H1 (cell line): ENCODE data around the gene COL28A1. TPM values are rescaled to one million over a fixed set of nuclear protein-coding genes. Genes with fewer than 3 reads are reported as not detected.

ENCODE experiments used
- CTCF ChIA-PET: fragments of 300-600 bp; sonication (Branson Sonifier 250); formaldehyde crosslinking; loops from one replicate; lab custom pipeline; 2021; ENCODE audit not compliant: partially characterized antibody; lab: Charles Lee
- POLR2A ChIA-PET: fragments of 300-600 bp; sonication (Branson Sonifier 250); formaldehyde crosslinking; loops from one replicate; lab custom pipeline; 2021; ENCODE audit warnings: inconsistent platforms; ENCODE audit not compliant: partially characterized antibody; lab: Charles Lee
- DNase-seq, 2 experiments: peaks; one replicate each; pipeline versions ENCODE4 v3.0.0 to v3.0.0-alpha.2; 2010 to 2022; ENCODE audit warnings: low spot score in 2 of 2, low read depth in 1 of 2, mixed read lengths in 1 of 2
- FAIRE-seq: peaks from 2 replicates; lab custom pipeline; 2011; peaks lifted over from hg19 to GRCh38; lab: Jason Lieb, UNC
- H2AFZ ChIP-seq: 2 replicates; pipeline ENCODE4 v1.8.1; 2012; ENCODE audit warnings: low read length, inconsistent platforms
- H2AK5ac ChIP-seq: 2 replicates; pipeline ENCODE4 v1.6.1; 2013; ENCODE audit warnings: low read depth, low read length
- H2BK120ac ChIP-seq: replicated peaks from 2 replicates; pipeline ENCODE3; 2013; ENCODE audit warnings: low read depth, low read length, inconsistent platforms
- H2BK12ac ChIP-seq: 2 replicates; pipeline ENCODE4 v1.6.1; 2013; ENCODE audit warnings: low read depth, low read length
- H2BK15ac ChIP-seq: 2 replicates; pipeline ENCODE4 v1.6.1; 2013; ENCODE audit warnings: low read length
- H2BK20ac ChIP-seq: 2 replicates; pipeline ENCODE4 v1.6.1; 2013; ENCODE audit warnings: low read length
- H2BK5ac ChIP-seq: 2 replicates; pipeline ENCODE4 v1.6.1; 2013; ENCODE audit warnings: low read depth, low read length
- H3K14ac ChIP-seq: 2 replicates; pipeline ENCODE4 v1.6.1; 2013; ENCODE audit warnings: inconsistent platforms; ENCODE audit not compliant: insufficient read length
- H3K18ac ChIP-seq: 2 replicates; pipeline ENCODE4 v1.6.1; 2013; ENCODE audit warnings: low read length; ENCODE audit errors: extremely low read depth
- H3K23ac ChIP-seq: 2 replicates; pipeline ENCODE4 v1.6.1; 2013; ENCODE audit warnings: inconsistent platforms; ENCODE audit not compliant: insufficient read length
- H3K23me2 ChIP-seq: 2 replicates; pipeline ENCODE4 v1.6.1; 2013; ENCODE audit warnings: low read depth, low read length
- H3K27ac ChIP-seq: 2 replicates; pipeline ENCODE4 v1.6.1; 2011; ENCODE audit warnings: low read depth, low read length, inconsistent platforms
- H3K27me3 ChIP-seq, 4 experiments: replicated peaks in 1 of 4; 1 replicate in 1 of 4; 2 replicates in 3 of 4; pipeline versions ENCODE4 v1.6.1 to v1.8.1; 2011 to 2013; ENCODE audit warnings: low read length in 3 of 4, mild to moderate bottlenecking in 3 of 4, inconsistent platforms in 2 of 4, mixed read lengths in 2 of 4, moderate library complexity in 1 of 4; ENCODE audit not compliant: control insufficient read depth in 3 of 4, insufficient read depth in 3 of 4; ENCODE audit errors: extremely low read depth in 1 of 4
- H3K36me3 ChIP-seq, 4 experiments: 2 replicates each; pipeline versions ENCODE4 v1.6.1 to v1.8.1; 2011 to 2013; ENCODE audit warnings: mild to moderate bottlenecking in 4 of 4, low read length in 3 of 4, moderate library complexity in 2 of 4, control low read depth in 1 of 4, inconsistent platforms in 1 of 4; ENCODE audit not compliant: insufficient read depth in 4 of 4, control insufficient read depth in 2 of 4
- H3K4ac ChIP-seq: replicated peaks from 2 replicates; pipeline ENCODE3; 2013; ENCODE audit warnings: low read length, low read depth, mixed read lengths, inconsistent platforms; ENCODE audit not compliant: insufficient read length
- H3K4me1 ChIP-seq, 4 experiments: replicated peaks in 1 of 4; 1 replicate in 1 of 4; 2 replicates in 3 of 4; pipeline versions ENCODE4 v1.6.1 to v1.8.1; 2011 to 2013; ENCODE audit warnings: low read length in 3 of 4, inconsistent platforms in 2 of 4, mixed read lengths in 1 of 4; ENCODE audit not compliant: insufficient read depth in 4 of 4, control insufficient read depth in 3 of 4
- H3K4me2 ChIP-seq, 2 experiments: 2 replicates each; pipeline versions ENCODE4 v1.6.1 to v1.8.1; 2011 to 2013; ENCODE audit warnings: low read depth in 2 of 2, low read length in 2 of 2, control low read depth in 1 of 2, inconsistent platforms in 1 of 2, mild to moderate bottlenecking in 1 of 2; ENCODE audit not compliant: insufficient read depth in 1 of 2
- H3K4me3 ChIP-seq, 4 experiments: fragments of 200-600, 300-600 bp in 1 of 4; sonication (generic), shearing (Covaris generic), sonication (Bioruptor Twin) in 1 of 4; 2 replicates each; pipeline versions ENCODE4 v1.5.1 to v1.8.1; 2011 to 2016; ENCODE audit warnings: low read length in 4 of 4, low read depth in 3 of 4, control low read depth in 2 of 4, inconsistent platforms in 2 of 4, mild to moderate bottlenecking in 2 of 4, mixed read lengths in 1 of 4, moderate library complexity in 1 of 4; ENCODE audit not compliant: insufficient read depth in 2 of 4; ENCODE audit errors: extremely low read depth in 1 of 4
- H3K56ac ChIP-seq: replicated peaks from 2 replicates; pipeline ENCODE3; 2013; ENCODE audit warnings: low read depth, mild to moderate bottlenecking, mixed read lengths, low read length, inconsistent platforms; ENCODE audit not compliant: insufficient read length
- H3K79me1 ChIP-seq: 2 replicates; pipeline ENCODE4 v1.6.1; 2013; ENCODE audit warnings: low read depth, low read length, control low read depth
- H3K79me2 ChIP-seq, 2 experiments: 2 replicates each; pipeline versions ENCODE4 v1.6.1 to v1.8.1; 2012 to 2013; ENCODE audit warnings: low read length in 2 of 2, mild to moderate bottlenecking in 2 of 2, inconsistent platforms in 1 of 2; ENCODE audit not compliant: insufficient read depth in 2 of 2, control insufficient read depth in 1 of 2
- H3K9ac ChIP-seq, 4 experiments: replicated peaks in 1 of 4; 1 replicate in 1 of 4; 2 replicates in 3 of 4; pipeline versions ENCODE4 v1.6.1 to v1.8.1; 2011 to 2013; ENCODE audit warnings: low read depth in 3 of 4, low read length in 3 of 4, control low read depth in 2 of 4, mild to moderate bottlenecking in 2 of 4, moderate library complexity in 2 of 4, inconsistent platforms in 1 of 4; ENCODE audit errors: extremely low read depth in 1 of 4
- H3K9me3 ChIP-seq, 2 experiments: 2 replicates each; pipeline versions ENCODE4 v1.6.1 to v1.8.1; 2012 to 2013; ENCODE audit warnings: mild to moderate bottlenecking in 2 of 2, moderate library complexity in 2 of 2, control low read depth in 1 of 2, inconsistent platforms in 1 of 2, low read depth in 1 of 2, low read length in 1 of 2, mixed read lengths in 1 of 2; ENCODE audit not compliant: insufficient read depth in 2 of 2
- H4K20me1 ChIP-seq, 2 experiments: replicated peaks in 1 of 2; 2 replicates each; pipeline versions ENCODE3 to v1.8.1; 2011 to 2013; ENCODE audit warnings: inconsistent platforms in 2 of 2, low read length in 2 of 2, mild to moderate bottlenecking in 1 of 2; ENCODE audit not compliant: insufficient read depth in 2 of 2, control insufficient read depth in 1 of 2
- H4K5ac ChIP-seq: 2 replicates; pipeline ENCODE4 v1.6.1; 2013; ENCODE audit warnings: low read length, low read depth, mixed read lengths, inconsistent platforms; ENCODE audit not compliant: insufficient read length
- H4K8ac ChIP-seq: 2 replicates; pipeline ENCODE4 v1.8.0; 2013; ENCODE audit warnings: mild to moderate bottlenecking, moderate library complexity, low read length, inconsistent platforms; ENCODE audit not compliant: insufficient read depth; ENCODE audit errors: extremely low read depth
- H4K91ac ChIP-seq: replicated peaks from 2 replicates; pipeline ENCODE3; 2013; ENCODE audit warnings: low read length, mixed read lengths, inconsistent platforms; ENCODE audit not compliant: insufficient read length
- CEBPB ChIP-seq: IDR thresholded peaks from 2 replicates; pipeline ENCODE4 v1.6.1; 2012; ENCODE audit warnings: low read depth, low read length
- CHD1 ChIP-seq: IDR thresholded peaks from 2 replicates; pipeline ENCODE4 v1.6.1; 2012; ENCODE audit warnings: low read depth, low read length, improper control_type of control experiment
- EGR1 ChIP-seq: IDR thresholded peaks from 2 replicates; pipeline ENCODE4 v1.6.1; 2011; ENCODE audit warnings: low read depth, low read length, borderline replicate concordance
- EP300 ChIP-seq, 2 experiments: IDR thresholded peaks; 1 replicate in 1 of 2; 2 replicates in 1 of 2; pipeline ENCODE4 v1.6.1; 2011 to 2012; ENCODE audit warnings: low read depth in 2 of 2, low read length in 2 of 2, mild to moderate bottlenecking in 2 of 2, borderline replicate concordance in 1 of 2, inconsistent platforms in 1 of 2, moderate library complexity in 1 of 2
- SP1 ChIP-seq: IDR thresholded peaks from 2 replicates; pipeline ENCODE4 v1.6.1; 2011; ENCODE audit warnings: low read depth, low read length
- SP4 ChIP-seq: IDR thresholded peaks from 2 replicates; pipeline ENCODE4 v1.6.1; 2012; ENCODE audit warnings: low read length, inconsistent platforms
- TAF1 ChIP-seq: IDR thresholded peaks from 2 replicates; pipeline ENCODE4 v1.6.1; 2011; ENCODE audit warnings: mild to moderate bottlenecking, low read depth, low read length
- WGBS, 2 experiments: shearing (Covaris generic) in 1 of 2; methylation state at CpG; one replicate each; pipeline versions ENCODE4 v1.1.6 to v1.1.7; 2013 to 2015; ENCODE audit warnings: low lambda C conversion rate in 2 of 2, mixed read lengths in 2 of 2, inconsistent platforms in 1 of 2, low coverage in 1 of 2, missing lambda C conversion rate in 1 of 2; ENCODE audit not compliant: insufficient replicate concordance in 2 of 2, insufficient coverage in 1 of 2, insufficient read length in 1 of 2; ENCODE audit errors: extremely low coverage in 1 of 2, missing lambda C conversion rate in 1 of 2; 5-methylcytosine and 5-hydroxymethylcytosine counted together
- polyA plus RNA-seq, 7 experiments: library from polyadenylated mRNA; depleted of rRNA in 3 of 7; stranded (reverse) in 5 of 7; unstranded in 2 of 7; fragments of >200 nt in 5 of 7; fragments of 200-250 nt in 2 of 7; gene quantifications; 1 replicate in 5 of 7; 2 replicates in 1 of 7; 4 replicates in 1 of 7; pipeline versions ENCODE4 v1.2.1 to v1.2.3, GENCODE V29; 2011 to 2013; ENCODE audit warnings: missing spikeins in 2 of 7, mixed read lengths in 2 of 7
- total RNA-seq: library from RNA; stranded (reverse); fragmentation: NEBNext Ultra II Directional; extraction: Animal tissue kit (Norgen Biotek cat#: 25700); gene quantifications from 2 replicates; pipeline ENCODE4 v1.2.1, GENCODE V29; 2021
- TF ChIP-seq, protein P1 (sequence below), 3 experiments: IDR thresholded peaks; 1 replicate in 2 of 3; 2 replicates in 1 of 3; pipeline versions ENCODE4 v1.5.1 to v1.6.1; 2011; ENCODE audit warnings: low read length in 3 of 3, mild to moderate bottlenecking in 3 of 3, inconsistent platforms in 2 of 3, low read depth in 1 of 3, moderate library complexity in 1 of 3; ENCODE audit not compliant: insufficient read depth in 1 of 3; ENCODE audit errors: control extremely low read depth in 1 of 3

Gene COL28A1
- total and polyA plus RNA-seq, 2 of the 8 experiments (the other 6 are each of a cell fraction or from before 2014, with no cell fraction given) = 0.22 to 0.38 TPM

DNA sequence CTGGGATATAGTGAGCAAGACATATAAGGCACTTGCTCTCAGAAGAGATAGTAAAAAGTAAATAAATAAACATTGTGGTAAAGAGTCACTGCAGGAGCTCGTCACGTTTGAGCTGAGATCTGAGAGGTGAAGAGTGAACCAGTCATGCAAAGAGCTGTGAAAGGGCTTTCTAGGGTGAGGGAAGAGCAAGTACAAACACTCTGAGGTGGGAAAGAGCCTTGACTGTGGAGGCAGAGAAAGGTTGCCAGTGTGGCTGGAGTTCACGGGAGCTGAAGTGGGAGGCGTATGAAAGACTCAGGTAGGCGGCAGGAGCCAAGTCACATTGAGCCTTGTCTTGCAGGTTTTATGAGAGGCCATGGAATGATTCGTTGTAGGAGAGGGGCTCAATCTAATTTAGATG lies 212.3 kb downstream of the COL28A1 start:
- Histone ChIP-seq H2BK12ac (no peak overlapping the region), H3K18ac (no peak overlapping the region), H3K9ac (no peak overlapping the region), H4K5ac (no peak overlapping the region), H3K56ac (no peak overlapping the region), H3K9me3 (no peaks in the 10 kb centered on the region), H3K14ac (no peak overlapping the region), H2AK5ac (no peak overlapping the region), H3K4ac (no peak overlapping the region), H4K8ac (no peak overlapping the region), H2BK120ac (no peak overlapping the region), H2BK20ac (peak overlapping the region; percentile 38; the same call in 1 of the 2 replicates), H2BK5ac (no peak overlapping the region), H4K91ac (no peak overlapping the region), H3K4me2 (no peak overlapping the region; a peak in 1 of 4 replicates), H3K23ac (no peak overlapping the region), H2AFZ (0 out of 2 replicates have a peak overlapping the region, but pooled peaks have one; percentile 28), H3K27ac (no peak overlapping the region), H3K79me1 (no peaks in the 10 kb centered on the region), H3K4me1 (no peaks in the 10 kb centered on the region), H3K79me2 (no peaks in the 10 kb centered on the region), H3K36me3 (no peaks in the 10 kb centered on the region), H4K20me1 (no peaks in the 10 kb centered on the region), H2BK15ac (no peak overlapping the region), H3K4me3 (no peak overlapping the region), H3K27me3 (no peaks in the 10 kb centered on the region), H3K23me2 (no peaks in the 10 kb centered on the region)
- TF ChIP-seq SP1 (no peak), TAF1 (no peak), SP4 (no peak), CHD1 (no peak), CEBPB (no peak), EGR1 (no peak), EP300 (IDR thresholded peaks at IDR 0.05; ENCODE audit: borderline replicate concordance in 1 of 2, low read depth in 2 of 2, low read length in 2 of 2) (no peak)
- TF ChIP-seq, protein P1, sequence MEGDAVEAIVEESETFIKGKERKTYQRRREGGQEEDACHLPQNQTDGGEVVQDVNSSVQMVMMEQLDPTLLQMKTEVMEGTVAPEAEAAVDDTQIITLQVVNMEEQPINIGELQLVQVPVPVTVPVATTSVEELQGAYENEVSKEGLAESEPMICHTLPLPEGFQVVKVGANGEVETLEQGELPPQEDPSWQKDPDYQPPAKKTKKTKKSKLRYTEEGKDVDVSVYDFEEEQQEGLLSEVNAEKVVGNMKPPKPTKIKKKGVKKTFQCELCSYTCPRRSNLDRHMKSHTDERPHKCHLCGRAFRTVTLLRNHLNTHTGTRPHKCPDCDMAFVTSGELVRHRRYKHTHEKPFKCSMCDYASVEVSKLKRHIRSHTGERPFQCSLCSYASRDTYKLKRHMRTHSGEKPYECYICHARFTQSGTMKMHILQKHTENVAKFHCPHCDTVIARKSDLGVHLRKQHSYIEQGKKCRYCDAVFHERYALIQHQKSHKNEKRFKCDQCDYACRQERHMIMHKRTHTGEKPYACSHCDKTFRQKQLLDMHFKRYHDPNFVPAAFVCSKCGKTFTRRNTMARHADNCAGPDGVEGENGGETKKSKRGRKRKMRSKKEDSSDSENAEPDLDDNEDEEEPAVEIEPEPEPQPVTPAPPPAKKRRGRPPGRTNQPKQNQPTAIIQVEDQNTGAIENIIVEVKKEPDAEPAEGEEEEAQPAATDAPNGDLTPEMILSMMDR (IDR thresholded peaks at IDR 0.05; ENCODE audit: control extremely low read depth in 1 of 3, insufficient read depth in 1 of 3, low read depth in 1 of 3, low read length in 3 of 3) = no peak
- FAIRE-seq (no peak), DNase-seq (no peak)
- ChIA-PET CTCF (no interaction called here), POLR2A (no interaction called here)
- WGBS, 2 experiments = 90% methylated on average over 6 of the region's 6 CpGs; no CpG with 5 or more reads in 1 of the 2 experiments
